CD14-positive monocyte (primary cell): ENCODE data around the gene DLX5. TPM values are rescaled to one million over a fixed set of nuclear protein-coding genes. Genes with fewer than 3 reads are reported as not detected.
"Not testable (repeated sequence)": the region's sequence is repeated elsewhere in the genome, so short reads cannot be mapped to it uniquely, and the experiment has no call there.

Experiments used
- DNase-seq, 3 donors: peaks; one replicate each; pipeline ENCODE4 v3.0.0-alpha.2; 2011 to 2022
- H2AFZ ChIP-seq: 2 replicates; pipeline ENCODE4 v1.6.0; 2012; ENCODE audit warnings: mild to moderate bottlenecking, low read depth, low read length, inconsistent platforms; ENCODE audit not compliant: insufficient read depth, poor library complexity, severe bottlenecking
- H3K27ac ChIP-seq, 2 donors: 1 replicate in 1 of 2; 2 replicates in 1 of 2; pipeline ENCODE4 v1.5.1; 2012 to 2013; ENCODE audit warnings: low read length in 2 of 2, control low read depth in 1 of 2, inconsistent platforms in 1 of 2, low read depth in 1 of 2, mild to moderate bottlenecking in 1 of 2
- H3K27me3 ChIP-seq, 2 donors: one replicate each; pipeline versions ENCODE4 v1.6.0 to v1.6.1; 2011 to 2013; ENCODE audit warnings: low read length in 2 of 2; ENCODE audit not compliant: control insufficient read depth in 2 of 2, insufficient read depth in 2 of 2
- H3K36me3 ChIP-seq, 2 donors: replicated peaks in 1 of 2; 1 replicate in 1 of 2; 2 replicates in 1 of 2; pipeline versions ENCODE4 v1.5.1 to v1.6.1; 2012 to 2013; ENCODE audit warnings: low read length in 2 of 2, control low read depth in 1 of 2, inconsistent platforms in 1 of 2, mild to moderate bottlenecking in 1 of 2; ENCODE audit not compliant: insufficient read depth in 2 of 2, control insufficient read depth in 1 of 2
- H3K4me1 ChIP-seq, 2 donors: 1 replicate in 1 of 2; 2 replicates in 1 of 2; pipeline versions ENCODE4 v1.5.1 to v1.6.1; 2012 to 2013; ENCODE audit warnings: low read length in 2 of 2, control low read depth in 1 of 2, inconsistent platforms in 1 of 2, mild to moderate bottlenecking in 1 of 2, moderate library complexity in 1 of 2; ENCODE audit not compliant: insufficient read depth in 2 of 2, control insufficient read depth in 1 of 2
- H3K4me2 ChIP-seq: replicated peaks from 2 replicates; pipeline ENCODE3; 2012; ENCODE audit warnings: low read length, moderate library complexity, mild to moderate bottlenecking; ENCODE audit not compliant: poor library complexity, severe bottlenecking; ENCODE audit errors: extremely low read depth
- H3K4me3 ChIP-seq, 3 experiments: fragments of 200-600 bp in 1 of 3; sonication (generic) in 1 of 3; replicated peaks in 1 of 3; 1 replicate in 2 of 3; 2 replicates in 1 of 3; pipeline ENCODE4 v1.5.1; 2011 to 2013; ENCODE audit warnings: low read length in 3 of 3, mild to moderate bottlenecking in 3 of 3, control low read depth in 2 of 3, low read depth in 2 of 3, inconsistent platforms in 1 of 3, moderate library complexity in 1 of 3
- H3K79me2 ChIP-seq: 2 replicates; pipeline ENCODE4 v1.6.0; 2012; ENCODE audit warnings: mild to moderate bottlenecking, control low read depth, inconsistent platforms, low read length, moderate library complexity; ENCODE audit not compliant: insufficient read depth
- H3K9ac ChIP-seq: 2 replicates; pipeline ENCODE4 v1.6.0; 2017; ENCODE audit warnings: low read length, mild to moderate bottlenecking; ENCODE audit not compliant: insufficient read depth, poor library complexity, severe bottlenecking
- H3K9me3 ChIP-seq, 2 donors: replicated peaks in 1 of 2; 1 replicate in 1 of 2; 2 replicates in 1 of 2; pipeline versions ENCODE4 v1.5.1 to v1.6.1; 2012 to 2013; ENCODE audit warnings: low read length in 2 of 2, control low read depth in 1 of 2; ENCODE audit not compliant: control insufficient read depth in 1 of 2, insufficient read depth in 1 of 2
- H4K20me1 ChIP-seq: 2 replicates; pipeline ENCODE4 v1.6.0; 2012; ENCODE audit warnings: mild to moderate bottlenecking, low read length, control low read depth, moderate library complexity; ENCODE audit not compliant: insufficient read depth
- H3K27ac Mint-ChIP-seq, 7 donors: one replicate each; pipeline ENCODE4 v1.8.0; 2020; ENCODE audit warnings: mild to moderate bottlenecking in 7 of 7, mixed read lengths in 7 of 7, moderate library complexity in 6 of 7, inconsistent platforms in 2 of 7
- H3K27me3 Mint-ChIP-seq, 3 donors: one replicate each; pipeline ENCODE4 v1.8.0; 2021 to 2022; ENCODE audit warnings: low read depth in 3 of 3, mild to moderate bottlenecking in 3 of 3, mixed read lengths in 3 of 3, moderate library complexity in 3 of 3, inconsistent platforms in 1 of 3
- H3K36me3 Mint-ChIP-seq, 2 donors: one replicate each; pipeline ENCODE4 v1.8.0; 2020; ENCODE audit warnings: mixed read lengths in 2 of 2, inconsistent platforms in 1 of 2, mild to moderate bottlenecking in 1 of 2
- H3K4me1 Mint-ChIP-seq: one replicate; pipeline ENCODE4 v1.8.0; 2020; ENCODE audit warnings: mild to moderate bottlenecking, mixed read lengths
- H3K4me3 Mint-ChIP-seq, 2 donors: one replicate each; pipeline ENCODE4 v1.8.0; 2020; ENCODE audit warnings: mild to moderate bottlenecking in 2 of 2, mixed read lengths in 2 of 2, moderate library complexity in 1 of 2
- H3K9me3 Mint-ChIP-seq, 7 donors: one replicate each; pipeline ENCODE4 v1.8.0; 2020 to 2022; ENCODE audit warnings: mixed read lengths in 7 of 7, mild to moderate bottlenecking in 6 of 7, moderate library complexity in 6 of 7, inconsistent platforms in 2 of 7
- CTCF ChIP-seq: fragments of 200-600 bp; IDR thresholded peaks from one replicate; pipeline ENCODE4 v1.8.0; 2022; ENCODE audit warnings: antibody characterized with exemption, mild to moderate bottlenecking
- WGBS: methylation state at CpG from one replicate; pipeline ENCODE4 v1.1.5; 2013; ENCODE audit warnings: missing lambda C conversion rate; ENCODE audit not compliant: insufficient coverage; 5-methylcytosine and 5-hydroxymethylcytosine counted together
- intact Hi-C, 2 donors: fragments of 100-400 bp; cut with micrococcal nuclease; formaldehyde crosslinking; loops; one replicate each; pipeline versions ENCODE4 v1.15.0 to v1.15.1; 2023
- polyA minus RNA-seq: library from RNA; depleted of rRNA, polyadenylated mRNA; stranded (reverse); fragments of >200 nt; gene quantifications from 2 replicates; pipeline ENCODE4 v1.2.3, GENCODE V29; 2012
- polyA plus RNA-seq, 3 donors: library from polyadenylated mRNA; depleted of rRNA in 1 of 3; unstranded in 2 of 3; stranded (reverse) in 1 of 3; fragments of 300-500 nt in 2 of 3; fragments of >200 nt in 1 of 3; fragmentation: Illumina TruSeq in 2 of 3; gene quantifications; 1 replicate in 2 of 3; 2 replicates in 1 of 3; pipeline ENCODE4 v1.2.3, GENCODE V29; 2012 to 2021
- total RNA-seq, 12 experiments: library from RNA in 1 of 12; stranded (reverse) in 1 of 12; fragments of 120-200 nt in 1 of 12; gene quantifications; one replicate each; pipeline ENCODE4 v1.2.4 and lab custom pipeline; 2013 to 2026; ENCODE audit warnings: mixed read lengths in 6 of 12, inconsistent platforms in 1 of 12

DLX5 gene
- total RNA-seq (2013): not detected
- polyA plus RNA-seq (not detected), polyA minus RNA-seq (not detected in 2 replicates), total RNA-seq (lab: John Stamatoyannopoulos, UW) (0 to 0.60 (median 0.03) reads per million in 11 experiments)

DNA sequence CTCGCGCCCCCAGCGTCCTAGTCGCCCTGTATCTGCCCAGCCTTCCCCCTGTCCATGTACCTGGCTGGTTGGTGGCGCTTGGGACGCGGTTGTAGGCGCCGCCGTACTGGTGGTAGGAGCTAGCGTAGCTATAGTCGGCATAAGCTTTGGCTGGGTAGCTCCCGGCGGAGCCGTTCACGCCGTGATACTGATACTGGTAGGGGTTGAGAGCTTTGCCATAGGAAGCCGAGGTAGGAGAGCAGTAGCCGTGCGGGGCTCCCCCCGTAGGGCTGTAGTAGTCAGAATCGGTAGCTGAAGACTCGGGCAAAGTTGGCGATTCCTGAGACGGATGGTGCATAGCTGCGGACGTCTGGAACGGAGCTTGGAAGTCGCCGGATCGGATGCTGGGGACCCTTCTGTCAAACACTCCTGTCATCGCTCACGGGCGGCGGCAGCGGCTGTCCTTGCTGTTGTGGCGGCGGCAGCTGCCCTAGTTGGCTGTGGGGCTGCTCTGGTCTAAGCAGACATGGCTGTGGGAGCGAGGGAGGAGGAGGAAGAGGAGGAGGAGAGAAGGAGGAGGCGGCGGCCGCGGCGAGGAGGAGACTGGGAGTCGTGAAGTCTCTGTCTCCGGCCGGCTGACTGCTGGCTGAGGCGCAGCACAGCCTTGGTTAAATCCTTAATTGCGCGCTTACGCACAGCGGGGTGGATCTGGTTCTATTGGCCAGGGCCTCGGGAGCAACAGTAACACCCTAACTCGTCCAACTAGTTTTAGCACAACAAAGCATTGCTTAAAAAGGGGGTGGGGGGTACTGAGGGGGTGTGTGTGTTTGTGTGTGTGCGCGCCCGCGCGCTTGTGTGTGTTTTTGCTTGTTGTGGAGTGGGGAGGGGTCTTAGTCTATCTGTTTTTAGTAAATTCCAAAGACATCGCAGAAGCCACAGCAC is at the start of gene DLX5:
DLX5 (minus strand) TSS at position 623 of the 921 bp plus-strand sequence; CDS start at position 415, 208 bp downstream.
- Mint-ChIP-seq H3K27me3 (peaks cover 79 to 89% (median 81%) of the 10 kb centered on the region in 3 donors), H3K27ac (peak within 1 kb of the TSS in 1 of 7 donors; percentile 64), H3K4me1 (peaks cover 47% of the 10 kb centered on the region), H3K9me3 (peaks cover 0 to 38% (median 26%) of the 10 kb centered on the region in 7 donors), H3K4me3 (peak within 1 kb of the TSS in 1 of 2 donors; percentile 91), H3K36me3 (peaks cover 7 to 8% of the 10 kb centered on the region in 2 donors)
- Histone ChIP-seq H3K4me2 (no peak within 1 kb of the TSS), H3K9ac (no peak within 1 kb of the TSS), H2AFZ (no peak within 1 kb of the TSS), H3K4me1 (peaks cover 21 to 23% of the 10 kb centered on the region in 2 donors), H3K79me2 (no peaks in the 10 kb centered on the region), H3K9me3 (peaks cover 2 to 51% of the 10 kb centered on the region in 2 donors), H3K36me3 (no peaks in the 10 kb centered on the region), H3K27ac (no peak within 1 kb of the TSS), H4K20me1 (no peaks in the 10 kb centered on the region), H3K4me3 (no peak within 1 kb of the TSS), H3K27me3 (peaks cover 76 to 85% of the 10 kb centered on the region in 2 donors)
- intact Hi-C loops: loop anchor here (5.0 to 10.0 kb wide), 4 partner anchors 802 to 1107 kb away; no protein-coding TSS in a partner anchor
- no peak for TF ChIP-seq CTCF
- 2% methylated on average over 49 of the region's 60 CpGs for WGBS
- DNase-seq: no peak

- H3K4me1 Mint-ChIP-seq, H3K9me3 ChIP-seq, H3K36me3 ChIP-seq, H3K4me1 ChIP-seq, H3K4me3 ChIP-seq, DNase-seq, H4K20me1 ChIP-seq, H3K27ac Mint-ChIP-seq, H3K4me2 ChIP-seq, H2AFZ ChIP-seq, H3K27me3 ChIP-seq, H3K27ac ChIP-seq, H3K4me3 Mint-ChIP-seq, H3K9ac ChIP-seq, H3K36me3 Mint-ChIP-seq, H3K79me2 ChIP-seq, intact Hi-C loops: not testable (repeated sequence)
- Mint-ChIP-seq H3K9me3 (peaks cover 3 to 19% (median 11%) of the 10 kb centered on the region in 7 donors), H3K27me3 (peaks cover 2 to 15% (median 4%) of the 10 kb centered on the region in 3 donors)
- whole genome bisulfite sequencing: no CpG with 5 or more reads among the region's 2 CpGs
Measured at GRCh38 chr7:97072025-97072424, 47.4 kb upstream of the DLX5 start.
